GM19468 (cell line): ENCODE data around the gene XPO1.

Source experiments
- ATAC-seq: cut with Tn5 transposase; IDR thresholded peaks from one replicate; pipeline ENCODE4 v1.9.1; 2021; ENCODE audit warnings: mild to moderate bottlenecking, moderate library complexity, moderate number of reproducible peaks; ENCODE audit not compliant: unreplicated experiment; ENCODE audit errors: extremely low read depth

XPO1 gene

GRCh38 chr2:61439241-61440002 lies 98.7 kb downstream of the XPO1 start:
- no peak for ATAC-seq

GRCh38 chr2:61438670-61439069 lies 99.5 kb downstream of the XPO1 start:
- no peak for ATAC-seq

DNA sequence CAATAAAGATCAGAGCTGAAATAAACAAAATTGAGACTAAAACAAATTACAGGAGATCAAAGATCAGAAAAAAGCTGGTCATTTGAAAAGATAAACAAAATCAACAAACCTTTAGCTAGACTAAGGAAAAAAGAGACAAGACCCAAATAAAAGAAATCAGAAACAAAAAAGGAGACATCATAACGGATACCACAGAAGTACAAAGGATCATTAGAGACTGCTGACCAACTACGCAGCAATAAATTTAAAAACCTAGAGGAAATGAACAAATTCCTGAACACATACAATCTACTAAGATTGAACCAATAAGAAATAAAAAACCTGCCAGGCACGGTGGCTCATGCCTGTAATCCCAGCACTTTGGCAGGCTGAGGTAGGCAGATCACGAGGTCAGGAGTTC lies 101.0 kb downstream of the XPO1 start:
- ATAC-seq: no peak

- ATAC-seq: no peak
Observed at GRCh38 chr2:61436092-61436491, 102.1 kb downstream of the XPO1 start.

DNA sequence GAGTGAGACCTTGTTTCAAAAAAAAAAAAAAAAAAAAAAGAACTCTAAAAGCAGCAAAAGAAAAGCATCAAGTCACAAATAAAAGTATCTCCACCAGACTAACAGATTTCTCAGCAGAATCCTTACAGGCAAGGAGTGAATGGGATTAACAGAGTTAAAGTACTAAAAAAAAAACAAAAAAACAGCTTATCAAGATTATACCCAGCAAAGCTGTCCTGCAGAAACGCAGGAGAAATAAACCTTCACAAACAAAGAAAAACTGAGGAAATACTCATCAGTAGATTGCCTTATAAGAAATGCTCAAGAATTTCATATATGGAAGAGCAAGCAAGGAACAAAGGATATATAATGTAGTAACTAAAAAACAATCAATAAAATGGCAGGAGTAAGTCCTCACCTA lies 102.9 kb downstream of the XPO1 start:
- no peak for ATAC-seq

DNA sequence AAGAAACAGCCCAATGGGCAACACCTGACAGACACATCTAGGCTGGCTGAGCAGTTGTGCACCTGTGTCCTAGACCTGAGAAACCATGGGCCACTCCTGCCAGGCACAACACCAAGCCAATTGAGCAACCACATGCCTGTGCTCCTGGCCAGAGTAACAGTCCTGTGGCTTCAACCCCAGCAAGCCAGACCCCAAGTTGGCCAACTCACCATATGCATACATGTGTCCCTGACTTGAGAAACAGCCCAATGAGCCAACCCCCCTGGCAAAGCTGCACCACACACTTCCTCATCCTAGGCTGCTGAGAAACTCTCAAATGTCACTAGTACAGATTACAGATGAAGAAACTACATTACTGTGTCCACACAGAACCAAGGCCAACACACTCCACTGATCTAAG lies 103.8 kb downstream of the XPO1 start:
- ATAC-seq: no peak

- no peak for ATAC-seq
Observed at GRCh38 chr2:61433606-61434005, 104.5 kb downstream of the XPO1 start.

DNA sequence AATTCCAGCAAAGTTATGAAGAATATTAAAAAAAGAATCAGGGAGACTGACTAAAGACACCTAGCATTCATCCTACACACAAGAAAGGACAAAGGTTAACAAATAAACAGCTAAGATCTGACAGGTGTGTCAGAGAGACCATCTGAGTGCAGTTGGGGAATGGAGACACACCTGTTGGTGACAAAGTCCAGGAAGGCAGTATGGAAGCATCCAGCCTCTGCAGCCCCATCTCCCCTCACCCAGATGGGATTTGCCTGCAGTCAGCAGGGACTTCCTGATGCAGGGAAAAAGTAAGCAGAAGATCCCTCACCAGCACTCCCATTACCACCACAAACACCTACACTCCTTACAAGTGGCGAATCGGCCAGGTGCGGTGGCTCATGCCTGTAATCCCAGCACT lies 105.2 kb downstream of the XPO1 start:
- ATAC-seq: no peak

DNA sequence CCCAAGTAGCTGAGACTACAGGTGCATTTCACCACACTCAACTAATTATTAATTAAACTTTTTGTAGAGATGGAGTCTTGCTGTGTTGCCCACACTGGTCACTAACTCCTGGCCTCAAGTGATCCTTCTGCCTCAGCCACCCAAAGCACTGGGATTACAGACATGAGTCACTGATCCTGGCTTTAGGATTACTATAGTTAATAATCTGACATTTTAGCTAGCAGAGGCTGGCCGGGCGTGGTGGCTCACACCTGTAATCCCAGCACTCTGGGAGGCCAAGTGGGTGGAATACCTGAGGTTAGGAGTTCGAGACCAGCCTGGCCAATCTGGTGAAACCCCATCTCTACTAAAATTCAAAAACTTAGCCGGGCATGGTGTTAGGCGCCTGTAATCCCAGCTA lies 106.8 kb downstream of the XPO1 start:
- no peak for ATAC-seq
